GM19372 (cell line): ENCODE measurements around the gene ATG4C.

ENCODE experiments used
- ATAC-seq: cut with Tn5 transposase; IDR thresholded peaks from one replicate; pipeline ENCODE4 v1.9.1; 2021; ENCODE audit warnings: mild to moderate bottlenecking, low read depth, moderate library complexity; ENCODE audit not compliant: unreplicated experiment

ATG4C gene

DNA sequence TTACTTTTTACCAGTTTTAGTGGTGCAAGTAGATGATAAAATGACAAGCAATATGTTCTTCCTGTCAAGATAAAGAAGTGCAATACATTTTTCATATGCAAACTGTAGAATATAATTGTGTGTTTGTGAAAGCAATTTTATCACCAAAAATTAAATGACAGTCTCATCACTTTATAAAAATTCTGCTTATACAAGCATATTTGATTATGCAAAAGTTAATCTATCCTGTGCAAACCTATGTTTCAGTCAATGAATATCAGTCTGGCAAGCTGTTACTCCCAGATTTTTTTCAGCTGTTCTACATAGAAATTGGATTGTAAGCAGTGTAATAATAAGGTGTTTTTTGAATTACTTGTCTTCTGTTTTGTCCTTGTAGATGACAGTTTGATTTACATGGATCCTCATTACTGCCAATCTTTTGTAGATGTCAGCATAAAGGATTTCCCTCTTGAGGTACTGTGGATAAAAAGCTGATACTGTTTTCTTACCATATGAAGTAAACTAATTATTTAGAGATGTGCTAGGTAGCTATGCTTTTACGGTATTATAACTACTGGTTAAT lies 50.5 kb downstream of the ATG4C start:
- ATAC-seq = no peak

GRCh38 chr1:62836856-62837540 lies 53.1 kb downstream of the ATG4C start:
- no peak for ATAC-seq

DNA sequence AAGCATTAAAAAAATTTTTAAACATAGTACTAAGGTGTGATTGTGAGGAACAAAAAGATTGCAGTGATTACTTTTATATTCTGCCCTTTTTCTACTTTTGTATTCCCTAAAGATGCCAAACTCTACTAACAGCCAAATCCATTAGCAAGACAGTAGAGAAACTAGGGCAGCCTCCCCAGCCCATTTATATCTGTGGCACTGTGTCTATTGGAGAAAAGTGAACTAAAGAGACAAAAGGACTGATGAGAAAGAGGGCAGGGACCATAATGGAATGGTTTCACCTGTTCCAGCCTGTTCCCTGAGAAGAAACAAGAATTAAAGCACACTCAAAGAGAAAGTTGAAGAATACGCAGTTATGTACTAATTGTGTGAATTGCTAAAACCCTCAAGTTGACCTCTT lies 56.6 kb downstream of the ATG4C start:
- no peak for ATAC-seq

- ATAC-seq = no peak
Measured at GRCh38 chr1:62841587-62842169, 57.7 kb downstream of the ATG4C start.

GRCh38 chr1:62844030-62844429 lies 60.1 kb downstream of the ATG4C start:
- ATAC-seq = no peak

- ATAC-seq = no peak
Measured at GRCh38 chr1:62849031-62849430, 65.1 kb downstream of the ATG4C start.

DNA sequence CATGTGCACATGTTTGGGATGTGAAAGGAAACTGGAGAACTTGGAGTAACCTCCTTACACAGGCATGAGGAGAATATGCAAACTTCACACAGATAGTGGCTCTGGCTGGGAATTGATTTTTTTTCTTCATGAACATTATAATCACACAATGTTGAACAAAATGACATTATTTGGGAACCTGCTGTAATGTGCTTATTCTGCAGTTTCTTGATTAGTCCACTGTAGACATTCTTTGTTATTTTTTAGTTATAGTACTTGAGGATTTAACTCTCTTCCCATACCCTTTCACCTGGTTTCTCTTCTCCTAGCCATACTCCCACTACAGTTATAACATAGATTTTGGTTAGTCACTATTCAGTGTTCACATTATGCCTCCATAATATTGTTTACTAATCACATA lies 68.3 kb downstream of the ATG4C start:
- ATAC-seq = no peak

DNA sequence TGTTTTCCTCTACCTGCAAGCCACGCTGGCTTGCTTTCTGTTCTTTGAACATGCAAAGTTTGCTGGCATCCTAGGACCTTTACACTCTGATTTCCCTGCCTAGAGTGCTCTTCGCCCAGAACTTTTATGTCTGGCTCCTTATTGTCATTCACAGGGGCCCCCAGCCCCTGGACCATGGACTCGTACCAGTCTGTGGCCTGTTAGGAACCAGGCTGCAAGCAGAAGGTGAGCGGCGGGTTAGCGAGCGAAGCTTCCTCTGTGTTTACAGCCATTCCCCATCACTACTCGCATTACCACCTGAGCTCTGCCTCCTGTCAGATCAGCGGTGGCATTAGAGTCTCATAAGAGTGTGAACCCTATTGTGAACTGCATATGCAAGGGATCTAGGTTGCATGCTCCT lies 73.0 kb downstream of the ATG4C start:
- ATAC-seq = no peak

DNA sequence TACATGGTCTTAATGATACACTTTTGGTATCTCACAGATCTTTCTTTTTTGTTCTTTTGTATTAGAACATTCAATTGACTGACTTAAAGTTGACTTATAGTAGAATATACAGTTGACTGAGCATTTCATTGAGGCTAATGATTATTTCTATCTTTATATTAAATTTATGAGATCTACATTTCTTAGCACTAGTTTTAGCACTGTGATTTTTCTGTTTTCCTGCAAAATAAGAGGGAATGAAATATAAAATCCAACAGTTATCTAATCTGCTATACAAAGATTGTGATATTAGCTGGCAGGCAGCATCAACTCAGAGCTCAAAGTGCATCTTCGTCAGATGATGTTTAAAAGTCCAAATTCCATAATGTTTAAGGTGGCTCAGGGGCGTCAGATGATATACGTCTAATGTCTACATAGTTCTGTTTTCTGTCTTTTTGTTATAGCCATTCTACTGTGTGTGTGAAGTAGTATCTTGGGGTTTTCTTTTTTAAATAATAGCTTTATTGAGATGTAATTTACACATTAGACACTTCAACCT lies 85.4 kb downstream of the ATG4C start:
- no peak for ATAC-seq

DNA sequence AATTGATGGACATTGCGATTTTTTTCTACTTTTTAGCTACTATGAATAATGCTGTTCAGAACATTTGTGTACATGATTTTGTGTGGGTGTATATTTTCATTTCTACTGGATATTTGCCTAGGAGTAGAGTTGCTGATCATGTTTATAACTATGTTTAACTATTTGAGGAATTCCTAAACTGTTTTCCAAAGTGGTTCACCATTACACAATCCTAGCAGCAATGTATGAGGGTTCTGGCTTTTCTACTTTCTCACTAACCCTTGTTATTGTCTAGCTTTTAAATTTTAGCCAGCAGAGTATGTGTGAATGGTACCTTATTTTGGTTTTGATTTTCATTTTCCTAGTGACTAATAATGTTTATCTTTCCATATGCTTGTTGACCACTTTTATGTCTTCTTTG lies 86.2 kb downstream of the ATG4C start:
- no peak for ATAC-seq

DNA sequence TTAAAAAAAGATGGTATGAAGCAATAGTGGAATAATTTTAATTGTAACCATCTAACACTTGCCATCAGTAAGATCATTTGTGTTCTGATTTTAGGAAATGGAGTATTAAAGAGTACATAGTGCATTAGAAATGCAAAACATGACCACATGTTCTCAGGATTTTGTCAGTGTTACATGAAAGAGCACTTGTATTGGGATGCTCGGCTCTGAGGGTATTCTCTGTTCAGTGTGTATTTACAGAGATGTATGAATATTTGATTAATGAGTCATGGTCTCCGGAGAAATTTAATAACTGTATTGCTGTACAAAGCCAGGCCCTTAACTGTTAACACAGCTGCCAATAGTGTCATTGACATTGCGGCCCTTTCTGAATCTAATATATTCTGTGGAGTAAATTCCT lies 91.7 kb downstream of the ATG4C start:
- no peak for ATAC-seq

DNA sequence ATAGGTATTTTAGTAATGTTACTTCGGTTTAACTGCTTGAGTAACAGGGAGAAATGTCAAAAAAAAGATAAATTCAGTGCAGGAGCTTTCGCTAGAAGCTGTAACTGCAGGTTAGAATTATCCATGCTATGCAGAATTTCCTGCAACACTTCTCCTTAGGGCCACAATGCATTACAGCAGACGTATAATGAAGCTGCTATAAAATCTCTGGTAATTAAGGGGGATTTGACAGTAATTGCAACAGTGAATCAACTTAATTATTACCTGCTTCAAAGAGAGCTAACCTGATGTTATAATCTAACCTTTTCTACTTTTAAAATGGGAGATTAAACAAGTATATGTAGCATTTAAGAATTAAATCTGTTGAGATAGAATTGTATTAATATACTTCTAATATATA lies 92.6 kb downstream of the ATG4C start:
- ATAC-seq = no peak

DNA sequence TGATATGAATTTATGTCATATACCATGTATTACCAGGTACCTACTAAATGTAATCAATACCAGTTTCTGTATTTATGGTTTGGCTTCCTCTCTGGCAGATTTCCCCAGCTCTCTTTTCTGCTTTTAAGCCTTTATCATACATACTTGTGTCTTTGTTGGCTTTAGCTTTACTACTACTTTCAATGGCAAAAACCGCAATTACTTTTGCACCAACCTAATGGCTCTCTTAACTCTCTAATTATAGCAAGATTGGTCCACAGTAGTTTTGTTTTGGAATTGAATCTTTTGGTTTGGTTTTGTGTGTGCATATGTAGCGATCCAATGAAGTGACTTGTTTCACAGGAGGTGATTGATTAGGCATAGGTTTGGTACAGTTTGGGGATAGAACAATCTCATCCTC lies 93.6 kb downstream of the ATG4C start:
- ATAC-seq = no peak

DNA sequence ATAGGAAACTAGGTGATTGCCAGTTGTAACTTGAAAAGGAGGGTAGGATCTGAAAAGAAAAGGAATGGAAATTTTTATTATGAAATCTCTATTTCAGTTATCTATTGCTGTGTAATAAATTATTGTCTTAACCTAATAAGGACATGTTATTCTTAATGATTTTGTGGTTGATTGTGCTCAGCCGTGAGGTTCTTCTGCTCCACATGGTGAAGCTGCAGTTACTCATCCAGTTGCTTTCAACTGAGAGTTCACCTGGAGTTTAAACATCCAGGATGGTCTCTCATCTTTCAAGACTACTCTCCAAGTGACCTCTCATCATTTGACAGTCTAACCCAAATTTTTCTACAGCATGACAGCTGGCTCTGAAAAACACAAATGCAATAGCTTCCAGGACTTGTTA lies 96.0 kb downstream of the ATG4C start:
- ATAC-seq = no peak

DNA sequence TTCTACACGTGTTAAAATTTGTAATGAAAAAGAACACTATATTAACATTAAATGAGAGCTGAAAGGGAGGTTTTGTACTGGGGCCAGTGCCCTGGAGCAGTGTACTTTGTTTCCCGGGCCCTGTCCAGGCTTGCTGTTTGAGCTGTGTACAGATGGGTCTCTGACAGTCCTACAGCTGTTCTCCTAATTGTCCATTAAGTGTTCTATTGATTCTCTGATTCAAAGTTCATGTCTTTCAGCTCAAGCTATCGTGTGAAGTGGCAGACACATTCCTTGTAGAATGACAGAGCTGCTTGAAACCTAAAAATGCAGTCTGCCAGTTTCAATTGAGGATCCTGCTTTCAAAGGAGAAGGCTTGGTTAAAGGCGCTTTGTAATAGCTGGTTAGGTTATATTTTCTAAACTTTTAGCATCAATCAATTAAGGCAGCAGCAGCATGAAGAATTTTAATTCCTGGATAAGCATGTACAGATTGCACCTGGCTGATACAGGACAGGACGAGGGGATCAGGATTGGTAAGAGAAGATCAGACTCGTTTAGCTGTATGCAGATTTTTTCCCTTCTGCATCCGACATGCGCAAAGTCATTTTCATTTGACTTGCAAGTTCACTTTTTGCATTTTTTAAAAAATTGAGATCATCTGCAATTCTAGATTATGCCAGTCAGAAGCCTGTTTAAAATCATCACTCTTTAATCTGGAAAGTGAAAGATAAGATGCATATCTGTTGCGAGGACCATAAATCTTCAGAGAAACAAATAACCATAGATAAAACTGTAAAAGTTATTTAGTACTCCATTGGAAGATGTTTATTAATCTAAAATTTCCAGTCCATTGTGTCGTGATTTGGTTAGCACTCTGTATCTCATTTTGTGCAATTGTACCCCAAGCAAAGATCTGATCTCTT lies 98.5 kb downstream of the ATG4C start:
- ATAC-seq = no peak

- ATAC-seq = no peak
Measured at GRCh38 chr1:62884156-62884740, 100.3 kb downstream of the ATG4C start.

DNA sequence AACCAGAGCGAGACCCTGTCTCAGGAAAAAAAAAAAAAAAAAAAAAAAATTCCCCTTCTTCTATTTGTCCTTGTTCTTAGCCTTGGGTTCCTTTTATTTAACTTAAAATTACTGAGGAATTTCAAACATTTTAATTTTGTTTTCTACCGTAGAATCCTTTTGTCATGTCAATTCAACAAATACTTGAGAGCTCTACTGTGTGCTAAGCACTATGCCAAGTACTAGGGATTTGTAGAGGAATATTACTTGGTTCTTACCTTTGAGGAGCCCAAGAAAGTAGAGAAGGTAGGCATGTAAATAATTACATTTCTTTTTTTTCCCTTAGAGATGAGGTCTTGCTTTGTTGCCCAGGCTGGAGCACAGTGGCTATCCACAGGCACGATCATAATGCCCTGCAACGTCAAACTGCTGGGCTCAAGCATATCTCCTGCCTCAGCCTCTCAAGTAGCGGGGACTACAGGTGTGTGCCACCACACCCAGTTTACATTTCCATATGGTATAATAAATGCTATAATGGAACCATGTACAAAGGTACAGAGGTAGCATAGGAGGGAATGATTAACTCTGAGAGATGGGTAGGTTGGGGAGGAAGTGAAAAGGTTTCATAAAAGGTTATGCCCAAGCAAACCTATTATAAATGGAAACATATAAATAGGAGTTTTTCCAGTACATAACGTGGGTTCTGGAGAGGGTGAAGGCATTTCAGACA lies 104.0 kb downstream of the ATG4C start:
- ATAC-seq = no peak

GRCh38 chr1:62891956-62892562 lies 108.1 kb downstream of the ATG4C start:
- ATAC-seq = no peak

DNA sequence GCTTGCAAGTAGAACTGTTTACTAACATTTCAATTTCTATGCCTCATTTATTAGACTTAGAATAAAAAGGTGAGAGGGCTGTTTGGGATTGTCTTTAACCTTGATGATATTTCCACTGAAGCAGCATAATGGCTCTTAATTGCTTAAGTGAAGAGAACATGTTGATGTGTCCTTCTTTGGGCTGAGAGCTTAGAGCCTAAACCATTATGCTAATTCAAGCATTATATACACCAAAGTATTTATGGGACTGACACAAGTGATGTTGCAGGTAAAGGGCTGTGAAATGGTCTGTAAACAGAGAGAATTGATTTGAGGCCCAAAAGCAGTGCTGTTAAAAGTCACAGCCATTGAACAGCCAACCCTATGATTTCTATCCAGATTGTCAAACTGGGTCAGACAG lies 113.9 kb downstream of the ATG4C start:
- no peak for ATAC-seq

DNA sequence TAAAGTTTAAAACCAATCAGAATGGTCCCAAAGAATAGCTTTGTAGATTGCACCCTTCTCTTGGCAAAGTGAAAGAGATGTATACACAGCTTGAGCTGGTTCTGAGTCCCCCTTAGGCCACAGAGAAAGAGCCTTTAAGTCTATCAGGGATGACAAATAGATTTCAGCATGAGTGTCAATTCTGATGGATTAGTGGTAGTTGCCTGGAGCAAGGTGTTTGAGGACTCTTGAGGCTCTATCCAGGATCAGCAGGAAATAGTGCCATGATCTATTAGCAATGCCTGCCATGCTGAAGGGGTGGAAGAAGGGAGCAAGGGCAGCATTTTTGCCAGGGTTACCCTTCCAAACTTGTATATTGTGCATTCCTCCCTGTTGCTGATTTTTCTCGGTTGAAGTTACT lies 116.6 kb downstream of the ATG4C start:
- ATAC-seq = no peak
